ENCODE results near the gene ARPC2. TPM values are rescaled to one million over a fixed set of nuclear protein-coding genes. Genes with fewer than 3 reads are reported as not detected.
A peak's percentile ranks its signal among the peaks of the same experiment; 100 is the strongest.

Gene ARPC2
- total and polyA plus RNA-seq, 2 of the 13 experiments (the other 11 are each of a cell fraction or from before 2014, with no cell fraction given): 168 to 303 TPM

- FAIRE-seq (no peak), DNase-seq (ENCODE audit: low spot score) (no peak), ATAC-seq (no peak)
- no TSS peak for BruUV-seq (replicated peaks)
- in situ Hi-C loops (cut with HindIII; ENCODE audit: extremely low pct_ligation_motif_present, low pct_unique_long_range_greater_than_20kb): no loop called here
- H3K79me2 ChIP-seq (ENCODE audit: insufficient read depth, low read length): peaks cover 68% of the 10 kb centered on the region
- H3K4me2 ChIP-seq (ENCODE audit: low read depth, low read length): peak overlapping the region; percentile 67; the same call in 1 of the 2 replicates
- no peaks in the 10 kb centered on the region for H3K27me3 ChIP-seq (ENCODE audit: control insufficient read depth in 1 of 2, insufficient read depth in 2 of 2, low read length in 2 of 2)
- ChIA-PET POLR2A (interaction anchor here (0.8 to 6.7 kb wide), 4 partner anchors 12 to 112 kb away, joined by 7 to 121 read pairs (median 14); partner anchors contain the start of genes AAMP and PNKD), CTCF (ENCODE audit: low intra/inter-chr PET ratio, low total read pairs) (no interaction called here)
- peak overlapping the region; percentile 18; the same call in 1 of the 2 replicates for H3K9ac ChIP-seq (ENCODE audit: insufficient read depth, low read depth, low read length)
- WGBS (ENCODE audit: low lambda C conversion rate): 93% methylated on average over 6 of the region's 6 CpGs
- TF ChIP-seq CENPT (CRISPR knock-in tag; IDR thresholded peaks at IDR 0.05; ENCODE audit: low read depth) (no peak), ZNF652 (CRISPR knock-in tag; IDR thresholded peaks at IDR 0.05; ENCODE audit: borderline replicate concordance, low read depth) (no peak), ZNF276 (CRISPR knock-in tag; IDR thresholded peaks at IDR 0.05; ENCODE audit: low read depth) (no peak), CENPX (CRISPR knock-in tag; IDR thresholded peaks at IDR 0.05) (no peak)
- no peak overlapping the region for H2AFZ ChIP-seq (ENCODE audit: low read length)
- intact Hi-C loops (cut with micrococcal nuclease; ENCODE audit: unreplicated experiment): no loop called here
- H3K27ac ChIP-seq (ENCODE audit: extremely low read length, insufficient read depth, low read length): peak overlapping the region; percentile 64
- H3K36me3 ChIP-seq (replicated peaks in 1 of 2; ENCODE audit: control insufficient read depth in 1 of 2, insufficient read depth in 2 of 2, low read length in 2 of 2): peaks cover 15 to 30% of the 10 kb centered on the region in 2 experiments
- H3K9me3 ChIP-seq (ENCODE audit: low read length): no peaks in the 10 kb centered on the region
- H4K20me1 ChIP-seq (ENCODE audit: insufficient read depth, low read length): peaks cover 64% of the 10 kb centered on the region
- H3K4me1 ChIP-seq (ENCODE audit: insufficient read depth, low read length): peaks cover 71% of the 10 kb centered on the region
- no peak overlapping the region for H3K4me3 ChIP-seq (replicated peaks in 1 of 3; ENCODE audit: insufficient read depth in 1 of 3, low read depth in 2 of 3, low read length in 3 of 3)
These were observed 68.6 kb downstream of the ARPC2 start for GRCh38 chr2:218285604-218286003.
